OCI-M1 (cell line): ENCODE results near the gene PEPD.
A peak's percentile ranks its signal among the peaks of the same experiment; 100 is the strongest.
"Not testable (repeated sequence)": the region's sequence is repeated elsewhere in the genome, so short reads cannot be mapped to it uniquely, and the experiment has no call there.

Experiments
- DNase-seq: peaks from one replicate; lab custom pipeline; 2025; lab: John Stamatoyannopoulos, UW

Gene PEPD

GRCh38 chr19:33521480-33522370, at the start of gene PEPD:
Gene PEPD (minus strand): TSS chr19:33521791. CDS start chr19:33521760, 31 bp downstream.
- DNase-seq = peak; percentile 94

DNA sequence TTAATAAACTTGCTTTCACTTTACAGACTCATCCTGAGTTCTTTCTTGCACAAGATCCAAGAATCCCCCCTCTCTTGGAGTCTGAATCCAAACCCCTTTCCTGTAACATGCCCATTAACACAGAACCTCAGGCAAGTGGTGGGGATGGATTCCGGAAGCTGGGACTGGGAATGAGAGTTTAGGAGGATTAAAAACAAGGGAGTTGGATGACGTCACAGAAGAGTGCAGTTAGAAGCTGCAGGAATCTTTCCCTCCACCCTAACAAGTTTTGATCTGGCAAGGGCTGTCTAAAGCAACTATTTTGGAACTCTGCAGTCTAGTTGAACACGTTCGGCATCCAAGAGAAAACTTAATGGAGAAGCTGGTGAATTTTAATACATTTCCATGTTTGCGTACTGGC, 48.2 kb upstream of the PEPD start:
- no peak for DNase-seq

- no peak for DNase-seq
Measured at GRCh38 chr19:33568706-33569105, 47.1 kb upstream of the PEPD start.

- no peak for DNase-seq
Measured at GRCh38 chr19:33564836-33565338, 43.3 kb upstream of the PEPD start.

GRCh38 chr19:33562636-33563035, 41.0 kb upstream of the PEPD start:
- DNase-seq = no peak

DNA sequence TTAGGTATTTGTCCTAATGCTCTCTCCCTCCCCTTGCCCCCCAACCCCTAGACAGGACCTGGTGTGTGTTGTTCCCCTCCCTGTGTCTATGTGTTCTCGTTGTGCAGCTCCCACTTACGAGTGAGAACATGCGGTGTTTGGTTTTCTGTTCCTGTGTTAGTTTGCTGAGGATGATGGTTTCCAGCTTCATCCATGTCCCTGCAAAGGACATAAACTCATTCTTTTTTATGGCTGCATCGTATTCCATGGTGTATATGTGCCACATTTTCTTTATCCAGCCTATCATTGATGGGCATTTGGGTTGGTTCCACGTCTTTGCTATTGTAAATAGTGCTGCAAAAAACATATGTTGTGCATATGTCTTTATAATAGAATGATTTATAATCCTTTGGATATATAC, 40.1 kb upstream of the PEPD start:
- DNase-seq = not testable (repeated sequence)

DNA sequence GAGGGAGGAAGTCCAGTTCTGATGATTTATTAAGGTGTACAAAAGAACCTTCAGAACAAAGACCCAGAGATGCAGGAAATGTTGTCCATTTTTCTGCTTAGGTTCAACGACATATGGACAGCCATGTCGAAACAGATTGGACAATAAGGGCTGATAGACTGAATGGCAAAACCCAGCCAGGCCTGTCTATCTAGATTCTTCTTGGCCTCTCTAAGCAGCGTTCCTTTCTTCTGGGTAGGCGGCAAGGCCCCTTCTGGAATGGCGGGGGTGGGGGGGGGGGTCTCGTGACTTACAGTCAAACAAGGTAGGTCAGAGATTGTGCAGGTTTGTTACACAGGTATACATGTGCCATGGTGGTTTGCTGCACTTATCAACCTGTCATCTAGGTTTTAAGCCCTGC, 39.7 kb upstream of the PEPD start:
- DNase-seq = no peak

DNA sequence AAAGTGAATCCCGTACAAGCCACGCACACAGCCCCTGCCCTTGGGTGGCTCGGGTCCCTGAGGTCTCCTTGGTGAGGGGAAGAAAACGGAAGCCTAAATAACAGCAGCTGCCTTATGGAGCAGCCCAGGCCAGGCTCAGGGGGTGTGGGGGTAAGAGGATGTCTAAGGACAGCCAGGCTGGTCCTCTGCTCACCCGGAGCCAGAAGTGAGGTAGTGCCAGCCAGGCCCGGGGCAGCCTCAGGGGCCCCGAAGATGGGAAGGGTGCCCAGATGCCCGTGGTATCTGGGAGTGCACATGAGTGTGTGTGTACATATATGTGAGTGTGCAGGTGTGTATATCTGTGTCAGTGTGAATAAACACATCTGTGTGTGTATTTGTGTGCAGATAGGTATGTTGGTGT, 38.4 kb upstream of the PEPD start:
- DNase-seq = no peak

DNA sequence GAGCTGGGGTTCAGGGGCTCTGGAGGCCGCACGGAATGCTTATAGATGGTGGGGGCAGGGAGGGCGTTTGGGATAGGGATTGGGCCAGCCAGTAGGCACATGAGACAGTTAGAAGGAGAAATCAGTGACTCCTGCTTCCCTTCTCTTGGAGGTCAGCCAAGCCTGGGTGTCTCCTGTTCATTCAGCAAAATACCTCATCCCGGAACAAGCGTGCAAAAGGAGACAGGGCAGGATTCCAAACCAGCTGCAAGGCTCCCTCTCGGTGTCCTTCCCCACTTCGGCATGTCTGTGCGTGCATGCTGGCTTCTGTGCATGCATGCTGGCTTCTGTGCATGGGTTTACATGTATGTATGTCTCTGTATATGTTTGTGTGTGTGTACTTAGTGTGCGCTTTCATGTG, 37.3 kb upstream of the PEPD start:
- DNase-seq = no peak

DNA sequence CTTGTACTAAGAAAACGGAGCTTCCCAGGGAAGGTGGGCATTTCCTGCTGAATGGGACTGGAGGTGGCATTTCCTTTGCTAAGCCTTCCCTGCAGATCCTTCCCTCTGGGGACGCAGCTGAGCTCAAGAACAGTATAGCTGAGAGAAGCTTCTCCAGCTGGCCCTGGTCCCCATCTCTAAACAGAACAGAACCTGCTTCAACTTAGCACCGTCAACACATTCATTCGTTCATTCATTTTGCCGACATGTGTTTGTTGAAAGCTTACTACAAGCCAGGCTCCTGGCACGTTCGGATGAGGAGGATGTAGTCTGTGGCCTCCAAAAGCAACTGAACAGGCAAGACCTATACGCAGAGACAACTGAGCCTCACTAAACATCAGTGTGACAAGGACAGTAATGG, 36.6 kb upstream of the PEPD start:
- no peak for DNase-seq

GRCh38 chr19:33557720-33558119, 36.1 kb upstream of the PEPD start:
- no peak for DNase-seq

DNA sequence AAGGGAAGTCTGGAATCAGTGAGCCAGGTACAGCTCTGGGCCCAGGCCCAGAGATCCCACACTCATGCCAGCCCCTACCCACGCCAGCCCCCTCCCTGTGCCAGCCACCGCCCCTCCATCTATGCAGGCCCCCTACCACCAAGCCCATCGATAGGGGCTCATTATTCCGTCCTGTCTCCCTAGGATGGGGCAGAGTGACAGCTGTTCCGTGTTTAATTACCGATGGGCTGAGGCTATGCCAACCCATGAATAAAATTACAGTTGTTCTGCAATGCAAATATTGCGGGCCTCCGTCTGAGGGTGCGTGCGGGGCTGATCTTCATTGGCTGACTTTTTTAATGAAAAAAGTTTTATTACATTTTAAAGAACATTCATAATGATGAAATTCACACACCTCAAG, 35.6 kb upstream of the PEPD start:
- DNase-seq = no peak

GRCh38 chr19:33556261-33556660, 34.7 kb upstream of the PEPD start:
- no peak for DNase-seq

DNA sequence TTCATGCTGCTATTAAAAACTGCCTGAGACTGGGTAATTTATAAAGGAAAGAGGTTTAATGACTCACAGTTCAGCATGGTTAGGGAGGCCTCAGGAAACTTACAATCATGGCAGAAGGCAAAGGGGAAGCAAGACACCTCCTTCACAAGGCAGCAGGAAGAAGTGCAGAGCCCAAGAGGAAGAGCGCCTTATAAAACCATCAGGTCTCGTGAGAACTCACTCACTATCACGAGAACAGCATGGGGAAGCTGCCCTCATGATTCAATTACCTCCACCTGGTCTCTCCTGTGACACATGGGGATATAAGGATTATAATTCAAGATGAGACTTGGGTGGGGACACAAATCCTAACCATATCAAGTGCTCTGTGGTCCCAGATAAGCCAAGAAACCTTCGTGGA, 34.1 kb upstream of the PEPD start:
- peak; percentile 67 for DNase-seq

GRCh38 chr19:33554821-33555220, 33.2 kb upstream of the PEPD start:
- DNase-seq = no peak

GRCh38 chr19:33554391-33554790, 32.8 kb upstream of the PEPD start:
- no peak for DNase-seq

GRCh38 chr19:33553530-33554310, 32.1 kb upstream of the PEPD start:
- DNase-seq = no peak

DNA sequence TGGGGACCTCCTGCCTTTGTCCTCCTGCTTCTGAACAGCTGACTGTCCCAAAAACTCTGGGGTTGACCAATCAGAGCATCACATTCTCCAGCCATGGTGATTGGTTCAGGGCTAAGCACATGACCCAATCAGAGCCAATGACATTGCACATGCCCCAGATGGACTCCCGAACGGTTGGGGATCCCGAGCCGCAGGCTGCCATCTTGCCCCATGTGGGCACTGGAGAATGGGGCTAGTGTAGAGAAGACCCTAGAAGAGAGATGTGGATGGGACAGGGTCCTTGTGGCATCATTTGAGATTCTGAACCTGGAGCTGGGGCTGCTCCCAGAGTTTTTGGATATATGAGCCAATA, 31.3 kb upstream of the PEPD start:
- no peak for DNase-seq

DNA sequence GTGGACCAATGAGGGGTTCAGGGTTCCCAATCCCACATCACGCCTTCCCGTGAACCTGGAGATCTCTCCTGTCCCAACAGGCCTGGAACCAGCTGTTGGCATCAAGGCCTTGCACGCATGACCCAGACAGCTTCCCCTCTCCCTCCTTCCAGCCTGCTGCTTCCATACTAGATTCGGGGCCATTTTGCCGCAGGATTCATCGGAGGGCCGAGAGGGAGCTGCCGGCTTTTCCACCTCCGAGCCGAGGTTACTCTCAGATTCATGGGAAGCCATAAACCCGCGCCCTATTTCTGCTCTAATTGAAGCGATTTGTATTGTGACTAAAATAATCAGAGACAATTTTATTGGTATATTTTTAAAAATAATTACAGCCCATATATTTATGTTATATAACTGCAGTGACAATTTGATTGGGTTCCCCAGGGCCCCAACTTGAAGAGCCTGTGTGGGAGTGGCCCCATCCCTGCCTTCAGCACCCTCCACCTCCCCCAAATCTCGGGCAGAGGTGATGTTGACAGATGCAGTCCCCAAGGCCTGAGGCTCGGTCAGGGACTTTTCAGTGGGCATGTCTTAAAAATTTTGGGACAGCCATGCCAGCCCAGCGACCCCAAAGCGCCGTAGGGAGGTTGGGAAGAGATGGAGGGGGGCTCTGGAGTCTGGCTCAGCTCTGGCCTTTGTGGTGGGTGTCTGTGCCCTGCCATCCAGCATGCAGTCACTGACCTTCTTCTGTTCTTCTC, 30.8 kb upstream of the PEPD start:
- DNase-seq = no peak

- no peak for DNase-seq
Measured at GRCh38 chr19:33551676-33552075, 30.1 kb upstream of the PEPD start.

DNA sequence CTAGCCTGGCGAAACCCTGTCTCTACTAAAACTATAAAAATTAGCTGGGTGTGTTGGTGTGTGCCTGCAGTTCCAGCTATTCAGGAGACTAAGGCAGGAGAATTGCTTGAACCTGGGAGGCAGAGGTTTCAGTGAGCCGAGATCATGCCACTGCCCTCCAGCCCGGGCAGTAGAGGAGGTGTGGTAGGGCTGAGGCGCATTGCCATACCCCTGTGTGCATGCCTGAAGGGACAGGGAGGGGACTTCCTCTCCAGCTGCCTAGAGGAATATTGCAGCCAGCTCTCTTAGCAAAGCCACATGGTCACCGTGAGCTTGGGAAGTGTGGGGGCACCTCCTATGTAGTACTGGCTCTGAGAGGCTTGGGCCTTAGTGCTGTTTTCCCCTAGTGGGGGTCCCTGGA, 29.2 kb upstream of the PEPD start:
- DNase-seq = no peak

DNA sequence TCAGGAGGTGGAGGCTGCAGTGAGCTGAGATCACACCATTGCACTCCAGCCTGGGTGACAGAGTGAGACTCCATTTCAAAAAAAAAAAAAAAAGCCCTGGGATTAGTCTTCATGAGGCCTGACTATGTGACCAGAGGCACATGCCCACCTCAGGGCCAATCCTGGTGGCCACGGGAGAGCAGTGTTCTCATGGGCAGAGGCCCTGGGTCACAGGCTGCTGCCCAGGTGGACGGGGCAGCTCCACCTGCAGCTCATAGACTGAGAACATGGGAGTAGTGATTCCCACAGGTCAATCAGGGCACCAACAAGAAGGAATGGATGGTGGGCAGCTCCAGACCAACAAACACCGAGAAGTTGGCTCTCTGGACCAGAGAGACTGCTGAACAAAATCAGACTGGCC, 26.1 kb upstream of the PEPD start:
- no peak for DNase-seq

DNA sequence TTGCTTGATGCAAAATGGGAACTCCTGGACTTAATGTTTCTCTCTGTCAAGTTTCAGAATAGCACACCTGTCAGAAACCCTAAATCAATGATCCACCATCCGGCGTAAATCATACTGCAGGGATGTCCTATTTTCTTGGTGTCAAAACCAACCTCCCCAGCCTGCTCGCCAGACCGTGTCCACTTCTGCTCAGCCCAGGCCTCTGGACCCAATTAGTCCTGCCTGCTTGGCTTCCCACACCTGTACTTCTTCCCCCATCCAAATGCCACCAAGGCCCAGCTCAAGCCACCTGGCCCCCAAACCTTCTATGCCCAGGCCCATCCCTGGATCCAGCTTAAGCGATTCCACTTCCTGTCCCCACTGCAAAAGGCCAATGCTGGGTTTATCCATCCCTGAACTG, 25.1 kb upstream of the PEPD start:
- DNase-seq = no peak
